Activated CD4-positive, CD25-positive, alpha-beta regulatory T cell treated with anti-CD3 and anti-CD28 coated beads, Interleukin-2, amount 50 U/mL, for 72 hours (primary cell): Measurements from ENCODE around the gene COL17A1.

ENCODE experiments used
- DNase-seq: peaks from one replicate; pipeline ENCODE4 v3.0.0; 2021

Gene COL17A1

DNA sequence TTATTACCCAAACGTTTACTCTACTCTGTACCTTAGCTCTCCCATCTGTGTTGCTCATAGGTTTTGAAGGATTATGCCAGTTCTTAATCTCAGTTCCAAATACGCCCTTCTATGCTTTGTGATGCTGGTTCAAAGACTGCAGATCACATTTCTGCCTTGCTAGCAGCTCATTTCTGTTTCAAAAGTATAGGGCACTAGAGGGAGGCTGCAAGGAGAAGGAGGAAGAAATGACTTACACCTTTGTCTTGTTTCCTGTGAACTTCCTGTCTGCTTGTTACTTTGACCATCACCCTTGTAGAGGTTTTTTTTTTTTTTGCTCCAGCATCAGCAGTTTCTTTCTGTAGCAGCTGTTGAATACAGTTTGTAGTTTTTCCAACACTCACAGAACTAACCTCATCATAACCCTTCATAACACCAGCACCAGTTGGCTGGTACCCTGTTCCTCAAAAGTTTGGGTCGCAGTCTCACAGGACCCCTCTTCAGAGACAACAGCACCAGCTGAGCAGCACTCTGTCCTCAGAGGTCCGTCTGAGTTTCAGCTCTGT, 102.2 kb downstream of the COL17A1 start:
- DNase-seq: no peak

- DNase-seq: no peak
Observed at GRCh38 chr10:103982639-103983038, 103.0 kb downstream of the COL17A1 start.
